GM21717 (cell line): ENCODE results near the gene RILPL1.
"Not testable (repeated sequence)": the region's sequence is repeated elsewhere in the genome, so short reads cannot be mapped to it uniquely, and the experiment has no call there.

ENCODE experiments used
- ATAC-seq: cut with Tn5 transposase; IDR thresholded peaks from one replicate; pipeline ENCODE4 v1.9.1; 2021; ENCODE audit warnings: mild to moderate bottlenecking, moderate library complexity; ENCODE audit not compliant: unreplicated experiment

Gene RILPL1

DNA sequence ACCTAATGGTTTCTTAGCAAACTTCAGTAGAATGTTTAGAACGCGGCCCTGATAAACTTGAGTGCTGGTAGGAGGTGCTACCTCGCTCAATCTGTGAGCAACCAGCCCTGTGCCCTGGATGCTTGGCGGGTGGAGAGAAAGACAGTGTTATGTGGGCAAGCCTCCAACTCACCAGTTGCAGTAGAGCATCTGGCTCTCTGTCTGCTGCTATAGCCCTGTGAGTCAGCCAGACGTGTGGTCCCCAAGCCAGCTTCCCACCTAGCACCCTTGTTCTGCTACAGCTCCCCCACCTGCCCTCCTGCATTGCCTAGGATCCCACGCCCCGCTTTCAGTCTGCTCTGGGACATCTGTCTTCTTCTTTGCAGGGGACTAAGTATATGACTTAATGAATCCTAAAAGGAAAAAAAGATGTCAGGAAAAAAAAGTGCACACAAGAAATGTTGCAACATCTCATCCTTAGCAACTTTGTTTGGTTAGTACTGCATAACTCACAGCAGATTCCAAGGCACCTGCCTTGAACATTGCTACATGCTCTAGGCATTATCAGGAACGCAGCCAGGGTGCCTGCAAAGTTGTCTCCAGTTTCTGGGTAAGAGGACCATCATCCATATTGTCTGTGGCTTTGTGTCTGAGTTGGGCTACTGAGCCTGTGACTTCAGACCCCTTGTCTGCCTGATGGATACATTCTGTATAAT, 62.0 kb downstream of the RILPL1 start:
- ATAC-seq: no peak

DNA sequence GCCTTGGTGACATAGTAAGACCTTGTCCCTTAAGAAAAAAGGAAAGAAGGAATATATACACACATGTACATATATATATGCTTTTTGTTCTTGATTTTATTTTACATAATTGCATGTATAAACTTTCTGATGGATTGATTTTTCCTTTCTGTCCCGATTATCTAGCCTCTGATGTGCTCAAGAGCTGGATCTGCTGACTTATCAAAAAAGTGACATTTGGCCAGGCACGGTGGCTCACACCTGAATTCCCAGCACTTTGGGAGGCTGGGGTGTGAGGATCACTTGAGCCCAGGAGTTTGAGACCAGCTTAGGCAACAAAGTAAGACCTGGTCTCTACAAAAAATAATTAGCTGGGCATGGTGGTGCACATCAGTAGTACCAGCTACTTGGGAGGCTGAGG, 63.5 kb downstream of the RILPL1 start:
- no peak for ATAC-seq

DNA sequence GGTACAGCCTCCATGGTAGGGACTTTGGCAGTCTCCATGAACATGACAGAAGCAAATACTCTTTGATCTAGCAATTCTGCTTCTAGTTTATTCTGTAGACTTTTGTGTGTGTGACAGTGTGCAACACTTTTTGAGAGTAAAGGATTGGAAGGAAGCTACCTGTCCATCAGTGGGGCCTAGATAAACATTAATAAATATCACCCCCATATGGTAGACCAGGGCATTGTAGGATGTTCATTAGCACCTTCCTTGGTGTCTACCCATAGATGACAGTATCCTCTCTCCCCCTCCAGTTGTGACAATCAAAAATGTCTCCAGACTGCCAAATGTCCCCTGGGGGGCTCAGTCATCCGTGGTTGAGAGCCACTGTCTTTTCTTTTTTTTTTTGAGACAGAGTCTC, 64.7 kb downstream of the RILPL1 start:
- ATAC-seq: peak; percentile 61

DNA sequence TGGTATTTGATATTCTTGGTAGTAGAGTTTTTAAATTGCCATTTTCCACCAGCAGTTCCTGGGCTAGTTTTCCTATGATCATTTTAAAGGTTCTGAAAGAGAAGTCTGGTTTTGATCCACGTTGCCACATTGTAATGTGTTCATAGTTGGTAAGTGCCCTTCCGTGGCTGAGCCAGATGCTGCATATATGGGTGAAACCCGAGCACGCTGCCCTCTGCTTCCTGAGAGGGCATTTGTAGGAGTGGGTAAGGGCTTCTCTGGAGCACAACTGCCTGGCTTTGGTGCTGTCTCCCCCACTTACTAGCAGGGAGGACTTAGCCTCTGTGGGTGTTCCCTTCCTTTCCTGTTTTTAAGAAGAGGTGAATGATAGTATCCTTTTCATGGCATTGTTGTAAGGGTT, 68.4 kb downstream of the RILPL1 start:
- ATAC-seq: no peak

DNA sequence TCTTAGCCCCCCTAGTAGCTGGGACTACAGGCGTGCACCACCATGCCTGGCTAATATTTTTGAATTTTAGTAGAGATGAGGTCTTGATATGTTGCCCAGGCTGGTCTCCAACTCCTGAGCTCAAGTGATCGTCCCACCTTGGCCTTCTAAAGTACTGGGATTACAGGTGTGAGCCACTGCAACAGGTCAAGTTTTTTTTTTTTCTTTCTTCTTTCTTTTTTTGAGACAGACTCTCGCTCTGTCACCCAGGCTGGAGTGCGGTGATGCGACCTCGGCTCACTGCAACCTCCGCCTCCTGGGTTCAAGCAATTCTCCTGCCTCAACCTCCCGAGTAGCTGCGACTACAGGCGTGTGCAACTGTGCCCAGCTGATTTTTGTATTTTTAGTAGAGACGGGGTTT, 70.3 kb downstream of the RILPL1 start:
- ATAC-seq: not testable (repeated sequence)

DNA sequence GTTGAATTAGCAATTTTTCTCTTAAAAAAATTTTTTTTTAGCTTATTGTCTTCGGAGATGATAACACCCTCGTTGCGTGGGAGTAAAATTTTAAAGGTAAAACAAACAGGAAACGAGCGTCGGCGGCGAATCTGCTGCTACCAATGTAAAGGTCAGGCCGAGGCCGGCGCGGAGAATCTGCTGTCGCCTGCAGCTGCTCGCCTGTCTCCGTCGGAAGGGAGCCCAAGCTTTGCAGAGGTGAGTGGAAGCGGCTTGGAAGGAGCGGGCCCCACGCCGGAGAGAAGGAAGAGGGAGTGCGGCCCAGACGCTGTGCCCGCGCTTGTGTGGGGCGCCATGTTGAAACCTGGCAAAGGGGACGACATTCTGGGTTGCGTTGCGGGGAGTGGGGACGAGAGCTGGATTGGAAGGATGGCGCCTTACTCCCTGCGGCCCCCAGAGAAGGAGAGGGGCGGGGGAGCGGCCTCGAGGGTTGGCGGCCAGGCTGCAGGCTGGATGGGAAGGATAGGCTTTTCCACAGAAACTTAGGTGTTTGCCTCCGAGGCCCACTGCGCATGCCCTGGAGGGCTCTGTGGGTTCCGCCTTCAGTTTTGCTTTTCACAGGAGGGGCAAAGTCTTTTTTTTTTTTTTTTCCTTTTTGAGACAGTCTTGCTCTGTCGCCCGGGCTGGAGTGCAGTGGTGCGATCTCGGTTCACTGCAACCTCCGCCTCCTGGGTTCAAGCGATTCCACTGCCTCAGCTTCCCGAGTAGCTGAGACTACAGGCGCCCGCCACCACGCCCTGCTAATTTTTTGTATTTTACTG, 75.3 kb downstream of the RILPL1 start, which contains the start of gene SNRNP35:
TSS of gene SNRNP35 (plus strand) at position 160 of the 800 bp plus-strand sequence. CDS start 7,402 bp downstream, outside the sequence.
- ATAC-seq: peak; percentile 52

DNA sequence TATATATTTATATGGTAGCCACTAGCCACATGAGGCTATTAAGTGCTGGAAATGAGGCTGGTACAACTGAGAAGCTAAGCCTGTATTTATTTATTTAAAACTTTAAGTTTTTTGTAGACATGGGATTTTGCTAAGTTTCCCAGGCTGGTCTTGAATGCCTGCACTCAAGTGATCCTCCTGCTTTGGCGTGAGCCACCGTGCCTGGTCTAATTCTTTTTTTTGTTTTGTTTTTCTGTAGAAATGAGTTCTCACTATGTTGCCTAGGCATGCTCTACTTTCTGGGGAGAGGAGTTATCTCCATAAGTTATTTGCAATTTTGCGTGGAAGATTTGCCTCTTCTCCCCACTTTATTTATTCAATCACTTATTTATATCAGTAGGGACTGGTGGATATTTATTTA, 80.4 kb downstream of the RILPL1 start:
- no peak for ATAC-seq

DNA sequence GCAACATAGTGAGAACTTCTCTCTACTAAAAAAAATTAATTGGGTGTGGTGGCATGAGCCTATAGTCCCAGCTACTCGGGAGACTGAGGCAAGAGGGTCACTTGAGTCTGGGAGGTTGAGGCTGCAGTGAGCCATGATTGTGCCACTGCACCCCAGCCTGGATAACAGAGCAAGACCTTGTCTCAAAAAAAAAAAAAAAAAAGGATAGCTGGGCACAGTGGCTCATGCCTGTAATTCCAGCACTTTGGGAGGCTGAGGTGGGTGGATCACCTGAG, 81.3 kb downstream of the RILPL1 start:
- not testable (repeated sequence) for ATAC-seq

DNA sequence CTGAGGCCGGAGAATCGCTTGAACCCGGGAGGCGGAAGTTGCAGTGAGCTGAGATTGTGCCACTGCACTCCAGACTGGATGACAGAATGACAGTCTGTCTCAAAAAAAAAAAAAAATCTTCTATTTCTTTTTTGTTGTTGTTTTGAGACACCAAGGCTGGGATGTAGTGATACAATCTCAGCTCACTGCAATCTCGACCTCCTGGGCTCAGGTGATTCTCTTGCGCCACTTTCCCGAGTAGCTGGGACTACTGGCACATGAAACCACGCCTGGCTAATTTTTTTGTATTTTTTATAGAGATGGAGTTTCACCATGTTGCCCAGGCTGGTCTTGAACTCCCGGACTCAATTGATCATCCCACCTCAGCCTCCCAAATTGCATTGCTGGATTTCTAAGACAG, 82.9 kb downstream of the RILPL1 start:
- ATAC-seq: no peak

DNA sequence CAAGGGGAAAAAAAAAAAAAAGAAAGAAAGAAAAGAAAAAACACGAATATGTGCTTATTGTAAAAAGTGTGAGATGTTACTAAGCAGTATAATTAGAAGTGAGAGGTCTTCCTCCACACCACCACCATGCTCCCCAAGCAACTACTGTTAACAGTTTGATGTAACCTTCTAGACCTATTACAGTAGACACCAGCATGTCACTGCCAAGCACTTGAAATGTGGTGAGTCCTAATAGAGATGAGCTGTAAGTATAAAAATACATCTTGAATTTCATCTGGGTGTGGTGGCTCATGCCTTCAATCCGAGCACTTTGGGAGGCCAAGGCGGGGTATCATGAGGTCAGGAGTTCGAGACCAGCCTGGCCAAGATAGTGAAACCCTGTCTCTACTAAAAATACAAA, 83.7 kb downstream of the RILPL1 start:
- no peak for ATAC-seq

DNA sequence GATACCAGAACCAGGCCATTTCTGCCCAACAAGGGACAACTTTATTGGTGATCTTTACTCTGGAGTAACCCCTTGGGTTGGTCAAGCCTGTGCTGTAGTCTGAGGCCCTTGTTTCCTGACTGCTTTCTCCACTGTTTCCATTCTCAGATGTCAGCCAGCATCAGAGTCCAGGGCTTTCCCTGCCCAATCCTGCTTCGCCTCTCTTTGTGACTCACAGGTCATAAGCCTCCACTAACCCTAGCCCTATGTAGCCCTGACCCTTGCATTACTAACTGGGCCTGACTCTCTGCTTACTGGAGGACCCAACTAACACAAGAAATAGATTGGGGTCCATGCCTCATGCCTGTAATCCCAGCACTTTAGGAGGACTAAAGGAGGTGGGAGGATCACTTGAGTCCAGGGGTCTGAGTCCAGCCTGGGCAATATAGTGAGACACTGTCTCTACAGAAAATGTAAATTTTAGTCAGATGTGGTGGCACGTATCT, 84.2 kb downstream of the RILPL1 start:
- ATAC-seq: no peak

DNA sequence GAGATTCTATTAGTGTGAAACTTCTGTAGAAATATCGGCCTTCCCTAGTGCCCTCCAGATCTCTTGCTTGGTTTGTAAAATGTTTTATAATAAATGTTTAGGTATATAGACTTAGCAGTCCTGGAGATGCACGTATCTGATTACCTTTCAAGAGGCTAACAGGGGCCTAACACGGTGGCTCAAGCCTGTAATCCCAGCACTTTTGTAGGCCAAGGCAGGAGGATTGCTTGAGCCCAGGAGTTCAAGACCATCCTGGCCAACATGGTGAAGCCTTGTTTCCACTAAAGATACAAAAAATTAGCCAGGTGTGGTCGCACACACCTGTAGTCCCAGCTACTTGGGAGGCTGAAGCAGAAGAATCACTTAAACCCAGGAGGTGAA, 87.2 kb downstream of the RILPL1 start:
- ATAC-seq: no peak

DNA sequence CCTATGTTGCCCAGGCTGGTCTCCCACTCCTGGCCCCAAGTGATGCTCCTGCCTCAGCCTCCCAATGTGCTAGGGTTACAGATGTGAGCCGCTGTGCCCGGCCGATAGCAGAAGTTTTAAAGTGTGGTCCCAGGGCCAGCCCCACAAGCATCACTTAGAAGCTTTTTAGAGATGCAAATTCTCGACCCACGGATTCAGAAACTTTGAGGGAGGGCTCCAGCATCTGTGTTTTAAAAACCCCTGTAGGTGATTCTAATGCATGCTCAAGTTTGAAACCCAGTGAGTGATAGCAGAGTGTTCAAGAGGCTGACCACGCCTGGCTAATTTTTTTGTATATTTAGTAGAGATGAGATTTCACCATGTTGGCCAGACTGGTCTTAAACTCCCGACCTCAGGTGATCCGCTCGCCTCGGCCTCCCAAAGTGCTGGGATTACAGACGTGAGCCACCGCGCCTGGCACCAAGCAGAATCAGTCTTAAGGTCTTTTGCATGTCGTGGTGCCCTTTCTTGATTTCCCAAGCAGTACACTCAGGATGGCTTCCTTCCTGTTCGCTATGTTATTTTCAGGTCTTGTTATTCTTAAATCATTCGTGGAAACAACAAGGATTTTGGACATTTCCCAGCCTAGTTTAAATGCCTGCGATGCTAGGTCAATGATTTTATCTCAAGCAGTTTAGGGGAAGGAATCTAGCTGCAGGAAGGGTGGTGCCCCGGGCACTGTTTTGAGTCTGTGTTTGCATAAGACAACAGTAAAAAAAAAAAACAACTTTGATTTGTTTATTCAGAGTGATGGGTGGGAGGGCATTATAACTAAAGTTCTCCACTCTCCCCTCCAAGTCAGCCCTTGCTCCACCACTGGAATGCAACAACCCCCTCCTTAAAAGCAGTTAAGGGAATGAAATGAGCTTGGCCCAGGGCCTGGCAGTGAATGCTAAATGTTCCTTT, 87.9 kb downstream of the RILPL1 start:
- no peak for ATAC-seq

DNA sequence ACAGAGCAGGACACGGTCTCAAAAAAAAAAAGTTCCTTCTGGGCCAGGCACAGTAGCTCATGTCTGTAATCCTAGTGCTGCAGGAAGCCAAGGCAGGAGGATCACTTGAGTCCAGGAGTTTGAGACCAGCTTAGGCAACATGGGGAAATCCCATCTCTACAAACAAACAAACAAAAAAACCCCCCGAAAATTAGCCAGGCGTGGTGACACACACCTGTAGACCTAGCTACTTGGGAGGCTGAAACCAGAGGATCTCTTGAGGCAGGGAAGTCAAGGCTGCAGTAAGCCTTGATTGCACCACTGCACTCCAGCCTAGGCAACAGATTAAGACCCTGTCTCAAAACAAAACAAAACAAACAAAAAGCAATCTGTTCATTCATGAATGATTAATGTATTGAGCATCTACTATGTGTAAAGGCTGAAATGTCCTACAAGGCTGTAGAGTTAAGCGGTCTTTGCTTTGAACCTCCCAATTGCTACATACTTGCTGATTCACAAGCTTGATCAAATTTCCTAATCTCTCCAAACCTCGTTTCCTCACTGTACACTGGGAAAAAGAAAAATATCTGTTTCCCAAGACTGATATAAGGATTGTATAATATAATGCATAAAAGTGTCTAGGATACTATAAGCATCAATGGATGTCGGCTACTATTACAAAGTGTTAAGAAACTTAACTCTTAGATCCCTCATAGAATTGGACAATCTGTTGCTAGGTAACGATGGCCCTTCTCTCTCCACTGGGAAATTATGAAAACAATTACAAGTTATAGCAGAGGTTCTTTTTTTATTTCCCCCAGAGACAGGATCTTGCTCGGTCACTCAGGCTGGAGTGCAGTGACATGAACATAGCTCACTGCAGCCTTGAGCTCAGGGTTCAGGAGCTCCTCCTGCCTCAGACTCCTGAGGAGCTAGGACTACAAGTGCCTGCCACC, 89.2 kb downstream of the RILPL1 start:
- no peak for ATAC-seq

DNA sequence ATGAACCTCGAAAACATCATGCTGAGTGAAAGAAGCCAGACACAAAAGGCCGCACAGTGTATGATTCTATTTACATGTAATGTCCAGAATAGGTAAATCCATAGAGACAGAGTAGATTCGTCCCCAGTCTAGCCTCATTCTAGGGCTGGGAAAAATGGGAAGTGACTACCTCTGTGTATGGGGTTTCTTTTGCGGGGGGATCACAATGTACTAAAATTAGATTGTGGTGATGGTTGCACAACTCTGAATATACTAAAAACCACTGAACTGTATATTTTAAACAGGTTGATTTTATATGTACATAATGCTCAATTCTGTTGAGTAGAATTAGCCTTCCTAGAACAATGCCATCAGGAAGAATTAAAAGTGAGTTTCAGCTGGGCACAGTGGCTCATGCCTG, 90.7 kb downstream of the RILPL1 start:
- no peak for ATAC-seq

DNA sequence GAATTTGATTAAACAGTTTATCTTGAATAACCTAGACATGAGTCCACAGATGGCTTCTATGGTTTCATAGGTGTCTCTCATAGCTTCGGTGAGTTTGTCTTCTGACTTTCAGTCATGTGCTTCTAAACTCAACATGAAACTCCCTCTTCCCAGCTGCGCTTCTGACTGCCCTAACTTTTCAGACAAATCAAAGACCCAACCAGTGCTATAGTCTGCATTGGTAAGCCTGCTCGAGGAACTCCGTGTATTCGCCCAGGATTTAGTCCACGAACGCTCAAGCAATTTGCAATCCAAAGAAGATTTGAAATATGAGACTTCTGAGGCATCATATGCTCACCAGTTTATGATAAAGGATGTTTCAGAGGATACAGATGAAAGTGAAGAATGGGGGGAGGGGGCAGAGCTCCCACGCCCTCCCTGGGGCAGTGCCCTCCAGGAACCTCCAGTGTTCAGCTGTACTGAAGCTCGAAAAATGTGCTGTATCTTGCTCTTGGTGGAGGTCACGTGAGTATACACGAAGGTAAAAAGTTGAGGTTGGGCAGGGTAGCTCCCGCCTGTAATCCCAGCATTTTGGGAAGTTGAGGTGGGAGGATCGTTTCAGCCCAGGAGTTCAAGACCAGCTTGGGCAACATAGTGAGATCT, 91.9 kb downstream of the RILPL1 start:
- ATAC-seq: peak; percentile 43

DNA sequence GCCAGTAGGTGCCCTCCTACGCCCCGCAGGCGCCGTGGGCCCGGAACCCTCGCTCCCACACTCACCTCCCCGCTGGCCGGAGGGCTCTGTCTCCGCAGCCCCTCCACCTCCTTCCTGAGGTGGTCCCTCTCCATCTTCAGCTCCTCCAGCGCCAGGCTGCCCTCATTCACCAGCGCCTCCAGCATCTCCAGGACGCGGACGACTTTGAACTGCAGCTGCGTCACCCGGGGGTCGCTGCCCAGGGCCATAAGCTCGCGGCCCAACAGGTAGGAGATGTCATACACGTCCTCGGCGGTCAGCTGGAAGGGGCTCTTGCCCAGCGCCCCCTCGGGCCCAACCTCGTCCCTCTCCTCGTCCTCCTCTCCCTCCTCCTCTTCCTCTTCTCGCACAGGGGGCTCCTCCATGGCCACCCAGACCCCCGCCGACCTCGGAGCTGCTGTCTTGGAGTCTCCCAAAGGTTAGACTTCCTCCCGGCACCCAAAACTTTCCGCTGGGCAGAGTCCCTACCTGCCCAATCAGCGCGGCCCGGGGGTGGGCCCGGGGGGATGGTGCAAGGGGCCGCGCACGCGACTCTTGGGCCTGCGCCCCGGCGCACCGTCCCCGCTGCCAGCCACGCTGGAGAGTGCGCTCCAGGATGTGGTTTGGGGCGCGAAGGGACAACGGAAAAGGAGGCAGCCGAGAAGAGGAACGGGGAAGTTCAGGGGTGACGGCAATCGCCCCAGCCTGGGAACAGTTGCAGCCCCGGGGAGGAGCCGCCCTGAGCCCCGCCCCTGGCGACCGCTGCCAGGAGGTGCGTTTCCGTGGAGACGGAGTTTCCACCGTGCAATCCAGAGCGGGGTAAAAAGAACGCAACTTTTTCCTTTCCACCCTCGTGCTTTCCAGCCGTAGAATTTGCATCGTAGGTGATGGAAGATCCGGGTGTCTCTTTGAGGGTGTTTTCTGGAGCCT, 97.2 kb downstream of the RILPL1 start, which contains the start of gene RILPL2:
TSS of gene RILPL2 (minus strand) at position 668 of the 948 bp plus-strand sequence. CDS start at position 404, 264 bp downstream.
- ATAC-seq: peak; percentile 74

DNA sequence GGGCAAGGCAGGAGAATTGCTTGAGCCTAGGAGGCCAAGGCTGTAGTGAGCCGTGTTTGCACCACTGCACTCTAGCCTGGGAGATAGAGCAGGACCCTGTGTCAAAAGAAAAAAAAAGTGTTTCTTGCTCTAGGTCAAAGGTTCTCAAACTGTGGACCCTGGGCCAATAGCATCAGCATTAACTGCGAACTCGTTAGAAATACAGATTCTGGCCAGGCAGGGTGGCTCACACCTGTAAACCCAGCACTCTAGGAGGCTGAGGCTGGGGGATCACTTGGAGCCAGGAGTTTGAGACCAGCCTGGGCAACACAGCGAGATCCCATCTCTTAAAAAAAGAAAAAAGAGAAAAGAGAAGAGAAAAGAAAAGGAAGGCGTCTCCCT, 97.9 kb downstream of the RILPL1 start:
- ATAC-seq: no peak

DNA sequence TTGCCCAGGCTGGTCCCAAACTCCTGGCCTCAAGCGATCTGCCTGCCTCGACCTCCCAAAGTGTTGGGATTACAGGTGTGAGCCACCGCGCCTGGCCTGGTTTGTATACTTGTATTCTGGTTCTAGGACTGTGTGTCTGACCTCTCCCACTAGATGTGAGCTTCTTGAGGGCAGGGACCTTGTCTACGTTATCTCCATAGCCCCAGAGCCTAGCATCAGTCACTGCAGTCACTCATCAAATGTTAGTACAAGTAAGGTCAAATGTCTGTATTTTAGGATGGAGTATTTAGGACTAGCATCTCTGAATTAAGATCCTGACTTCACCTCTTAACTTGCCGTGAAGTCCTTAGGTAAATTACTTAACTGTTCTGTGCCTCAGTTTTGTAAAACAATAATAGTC, 99.9 kb downstream of the RILPL1 start:
- no peak for ATAC-seq
